SK-N-SH (cell line): ENCODE measurements around the gene NRM.

Source experiments
- CTCF ChIP-seq: fragments of 200-600 bp; sonication (generic); IDR thresholded peaks from 2 replicates; pipeline ENCODE4 v1.6.1; 2017; ENCODE audit warnings: antibody characterized with exemption, mild to moderate bottlenecking, moderate library complexity
- EP300 ChIP-seq, 2 experiments: IDR thresholded peaks; 2 replicates each; pipeline versions ENCODE4 v1.4.0 to v1.6.1; 2012; ENCODE audit warnings: borderline replicate concordance in 1 of 2, low read depth in 1 of 2, low read length in 1 of 2
- EZH2phosphoT487 ChIP-seq: fragments of 200-600 bp; sonication (generic); IDR thresholded peaks from 2 replicates; pipeline ENCODE4 v1.6.1; 2017; ENCODE audit warnings: low read depth, mixed run types, mild to moderate bottlenecking, antibody characterized with exemption, moderate library complexity, borderline replicate concordance
- FOXJ3 ChIP-seq: sonication (generic); formaldehyde crosslinking; IDR thresholded peaks from 2 replicates; pipeline ENCODE4 v1.5.1; 2020; ENCODE audit warnings: mild to moderate bottlenecking, missing genetic modification reagents
- MAX ChIP-seq: IDR thresholded peaks from 2 replicates; pipeline ENCODE4 v1.4.0; 2012; ENCODE audit warnings: low read depth
- POLR2AphosphoS5 ChIP-seq: IDR thresholded peaks from 2 replicates; pipeline ENCODE4 v1.6.1; 2012; ENCODE audit warnings: low read depth, low read length
- RCOR1 ChIP-seq: fragments of 150-350 bp; IDR thresholded peaks from 2 replicates; pipeline ENCODE4 v1.6.1; 2017; ENCODE audit warnings: antibody characterized with exemption, low read length
- SIN3A ChIP-seq: IDR thresholded peaks from 2 replicates; pipeline ENCODE4 v1.6.1; 2012; ENCODE audit warnings: low read depth, mild to moderate bottlenecking, low read length, moderate library complexity, borderline replicate concordance
- YY1 ChIP-seq: IDR thresholded peaks from 2 replicates; pipeline ENCODE4 v1.4.0; 2012; ENCODE audit warnings: low read depth, mild to moderate bottlenecking

GRCh38 chr6:30643656-30644055 lies 47.1 kb downstream of the NRM start:
- TF ChIP-seq SIN3A (no peak), CTCF (no peak), FOXJ3 (CRISPR knock-in tag) (no peak), MAX (no peak), EP300 (IDR thresholded peaks at IDR 0.05; ENCODE audit: borderline replicate concordance in 1 of 2, low read depth in 1 of 2, low read length in 1 of 2) (no peak), YY1 (no peak), RCOR1 (no peak), EZH2phosphoT487 (no peak), POLR2AphosphoS5 (no peak)
